Stimulated activated CD4-positive, alpha-beta T cell treated with anti-CD3 and anti-CD28 coated beads, Interleukin-1b, Interleukin-23, amount 100 ng/mL, for 4 hours (primary cell): ENCODE results near the gene KBTBD4.
"Not testable (repeated sequence)": the region's sequence is repeated elsewhere in the genome, so short reads cannot be mapped to it uniquely, and the experiment has no call there.

Experiments used
- DNase-seq, 2 donors: peaks; one replicate each; pipeline ENCODE4 v3.0.0-alpha.2; 2020; ENCODE audit warnings: low read depth in 2 of 2

Gene KBTBD4

DNA sequence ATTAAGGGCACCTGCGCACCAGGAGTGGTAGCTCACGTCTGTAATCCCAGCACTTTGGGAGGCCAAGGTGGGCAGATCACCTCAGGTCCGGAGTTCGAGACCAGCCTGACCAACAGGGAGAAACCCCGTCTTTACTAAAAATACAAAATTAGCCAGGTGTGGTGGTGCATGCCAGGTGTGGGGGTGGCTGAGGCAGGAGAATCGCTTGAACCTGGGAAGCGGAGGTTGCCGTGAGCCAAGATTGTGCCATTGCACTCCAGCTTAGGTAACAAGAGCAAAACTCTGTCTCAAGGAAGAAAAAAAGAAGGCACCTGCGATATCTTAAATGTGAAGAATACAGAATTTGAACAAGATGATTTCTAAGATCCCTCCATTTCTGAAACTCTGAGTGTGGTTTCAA, 52.7 kb downstream of the KBTBD4 start:
- not testable (repeated sequence) for DNase-seq

DNA sequence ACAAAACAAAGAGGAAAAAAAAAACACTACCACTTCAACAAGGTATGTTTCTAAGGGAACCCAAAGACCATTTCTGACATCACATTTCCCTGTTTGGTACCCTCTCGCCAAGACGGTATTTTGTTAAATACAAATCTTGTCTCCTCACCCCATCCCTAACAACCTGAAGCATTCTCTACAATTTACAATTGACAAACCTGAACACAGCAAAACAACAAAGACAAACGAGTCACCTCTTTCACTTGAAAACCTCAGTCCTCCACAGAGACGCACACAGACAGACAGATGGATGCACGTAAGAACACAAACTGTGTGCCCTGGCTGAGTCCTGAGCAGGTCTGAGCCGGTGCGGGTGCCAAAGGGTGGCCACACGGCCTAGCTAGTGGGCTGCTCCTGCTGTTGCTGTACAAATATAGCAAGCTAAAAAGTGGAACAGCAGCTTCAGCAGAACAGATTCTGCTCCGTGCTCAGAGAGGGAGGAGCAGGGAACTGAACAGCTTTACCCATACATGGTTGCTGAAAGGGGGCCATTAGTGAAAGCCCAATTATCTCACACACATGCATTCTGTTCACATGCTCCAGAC, 54.4 kb downstream of the KBTBD4 start:
- DNase-seq, result no peak

DNA sequence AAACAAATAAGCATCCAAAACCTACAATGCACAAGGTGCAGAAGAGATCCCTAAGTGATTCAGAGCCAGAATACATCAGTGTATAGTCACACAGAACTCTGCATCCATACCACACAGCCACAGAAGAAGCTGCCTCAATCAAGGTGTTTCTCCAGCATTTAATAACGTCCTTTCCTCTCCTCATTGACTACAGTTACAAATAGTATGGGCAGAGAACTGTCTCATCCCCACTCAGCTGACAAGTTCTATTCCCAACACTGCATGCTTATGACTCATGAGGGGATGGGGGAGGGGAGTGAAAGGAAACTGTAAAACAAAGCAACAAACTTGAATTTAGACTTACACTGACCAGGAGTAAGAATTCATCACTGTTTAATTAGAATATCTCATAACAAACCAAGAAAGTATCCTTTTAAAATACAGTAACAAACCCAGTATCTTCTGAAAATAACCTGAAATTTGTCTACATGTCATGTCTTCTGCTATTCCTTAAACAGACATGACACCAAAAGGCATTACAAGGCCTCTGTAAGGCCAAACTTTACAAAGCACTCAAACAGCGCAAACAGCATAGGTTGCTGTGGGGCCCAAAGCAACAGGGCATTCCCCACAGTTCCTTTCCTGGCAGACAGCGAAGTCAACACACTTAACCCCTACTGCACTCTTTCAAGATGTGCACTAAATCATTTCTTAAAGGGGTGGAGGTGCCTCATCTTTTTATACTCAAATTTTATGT, 55.1 kb downstream of the KBTBD4 start:
- DNase-seq, result peak in 1 of 2 donors; percentile 21
